ENCODE data around the gene ANTKMT. TPM values are rescaled to one million over a fixed set of nuclear protein-coding genes. Genes with fewer than 3 reads are reported as not detected.
"Not testable (repeated sequence)": the region's sequence is repeated elsewhere in the genome, so short reads cannot be mapped to it uniquely, and the experiment has no call there.

Gene ANTKMT
- polyA plus RNA-seq, 4 donors: 23.0 to 55.5 (median 38.1) TPM

DNA sequence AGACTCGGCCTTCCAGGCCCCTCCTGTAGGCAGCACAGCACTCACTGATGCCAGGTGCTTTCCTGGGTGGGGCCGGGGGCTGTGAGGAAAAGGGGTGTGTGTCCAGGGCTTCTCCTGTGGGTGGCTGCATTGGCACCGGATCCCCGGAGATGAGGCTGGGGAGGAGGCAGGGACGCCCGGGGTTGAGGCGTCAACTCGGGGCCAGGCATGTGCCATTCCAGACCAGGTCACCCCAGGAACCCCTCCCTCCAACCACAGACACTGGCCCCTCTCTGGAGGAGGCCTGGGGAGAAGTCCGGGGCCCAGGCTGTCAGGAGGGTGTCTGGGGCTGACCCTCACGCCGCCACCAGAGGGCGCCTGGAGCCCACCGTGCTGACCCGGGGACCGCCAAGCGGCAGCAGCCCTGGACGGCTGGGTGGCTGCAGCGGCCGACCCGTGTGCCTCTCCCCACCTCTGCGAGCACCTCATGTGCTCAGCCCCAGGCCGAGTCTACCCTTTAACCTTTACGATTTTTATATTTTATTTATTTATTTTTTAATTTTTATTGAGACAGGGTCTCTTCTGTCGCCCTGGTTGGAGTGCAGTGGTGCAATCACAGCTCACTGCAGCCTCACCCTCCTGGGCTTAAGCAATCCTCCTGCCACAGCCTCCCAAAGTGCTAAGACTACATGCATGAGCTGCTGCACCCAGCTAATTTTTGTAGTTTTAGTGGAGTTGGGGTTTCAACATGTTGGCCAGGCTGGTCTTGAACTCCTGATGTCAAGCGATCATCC, 9.2 kb upstream of the ANTKMT start:
- FAIRE-seq (no peak), DNase-seq (peak; percentile 61 to 78)
- H3K36me3 ChIP-seq (ENCODE audit: control insufficient read depth in 3 of 3, insufficient read depth in 2 of 3, low read depth in 1 of 3, low read length in 3 of 3): no peaks in the 10 kb centered on the region
- peaks cover 0 to 21% (median 3%) of the 10 kb centered on the region in 3 donors for H3K4me1 ChIP-seq (ENCODE audit: control insufficient read depth in 3 of 3, insufficient read depth in 2 of 3, low read depth in 1 of 3, low read length in 2 of 3)
- no peak overlapping the region for H3K4me3 ChIP-seq (ENCODE audit: low read depth in 1 of 3, low read length in 3 of 3)
- 6 to 12% (median 11%) methylated on average over 24 to 25 of the region's 25 CpGs for WGBS, 3 donors
- H3K9me3 ChIP-seq (ENCODE audit: control insufficient read depth in 2 of 2, insufficient read depth in 1 of 2, low read depth in 1 of 2, low read length in 1 of 2): no peaks in the 10 kb centered on the region
- peaks cover 11 to 69% (median 32%) of the 10 kb centered on the region in 3 donors for H3K27me3 ChIP-seq (ENCODE audit: control insufficient read depth in 3 of 3, insufficient read depth in 3 of 3, low read length in 3 of 3)
- H3K27ac ChIP-seq (ENCODE audit: low read depth in 1 of 3, low read length in 2 of 3): no peak overlapping the region

DNA sequence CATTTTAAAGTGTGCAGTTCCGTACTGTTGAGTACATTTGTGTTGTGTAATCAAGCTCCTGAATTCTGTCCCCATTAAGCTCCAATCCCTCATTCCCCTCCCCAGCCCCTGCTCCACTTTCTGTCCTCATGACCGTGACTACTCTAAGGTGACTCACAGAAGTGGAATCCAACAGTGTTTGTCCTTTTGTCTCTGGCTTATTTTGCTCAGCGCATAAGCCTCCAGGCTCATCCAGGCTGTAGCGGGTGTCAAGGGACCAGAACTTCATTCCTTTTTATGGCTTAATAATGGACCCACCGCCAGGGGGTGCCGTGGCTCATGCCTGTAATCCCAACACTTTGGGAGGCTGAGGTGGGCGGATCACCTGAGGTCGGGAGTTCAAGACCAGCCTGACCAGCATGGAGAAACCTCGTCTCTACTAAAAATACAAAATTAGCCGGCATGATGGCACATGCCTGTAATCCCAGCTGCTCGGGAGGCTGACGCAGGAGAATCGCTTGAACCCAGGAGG, 8.2 kb upstream of the ANTKMT start:
- not testable (repeated sequence) for H3K36me3 ChIP-seq (ENCODE audit: control insufficient read depth in 3 of 3, insufficient read depth in 2 of 3, low read depth in 1 of 3, low read length in 3 of 3); H3K9me3 ChIP-seq (ENCODE audit: control insufficient read depth in 2 of 2, insufficient read depth in 1 of 2, low read depth in 1 of 2, low read length in 1 of 2); H3K27ac ChIP-seq (ENCODE audit: low read depth in 1 of 3, low read length in 2 of 3); DNase-seq; H3K4me3 ChIP-seq (ENCODE audit: low read depth in 1 of 3, low read length in 3 of 3); FAIRE-seq
- Histone ChIP-seq H3K27me3 (ENCODE audit: control insufficient read depth in 3 of 3, insufficient read depth in 3 of 3, low read length in 3 of 3) (peaks cover 5 to 66% (median 24%) of the 10 kb centered on the region in 3 donors), H3K4me1 (ENCODE audit: control insufficient read depth in 3 of 3, insufficient read depth in 2 of 3, low read depth in 1 of 3, low read length in 2 of 3) (peaks cover 0 to 21% (median 3%) of the 10 kb centered on the region in 3 donors)
- 28 to 53% (median 35%) methylated on average over 12 to 13 of the region's 13 CpGs for WGBS, 3 donors

DNA sequence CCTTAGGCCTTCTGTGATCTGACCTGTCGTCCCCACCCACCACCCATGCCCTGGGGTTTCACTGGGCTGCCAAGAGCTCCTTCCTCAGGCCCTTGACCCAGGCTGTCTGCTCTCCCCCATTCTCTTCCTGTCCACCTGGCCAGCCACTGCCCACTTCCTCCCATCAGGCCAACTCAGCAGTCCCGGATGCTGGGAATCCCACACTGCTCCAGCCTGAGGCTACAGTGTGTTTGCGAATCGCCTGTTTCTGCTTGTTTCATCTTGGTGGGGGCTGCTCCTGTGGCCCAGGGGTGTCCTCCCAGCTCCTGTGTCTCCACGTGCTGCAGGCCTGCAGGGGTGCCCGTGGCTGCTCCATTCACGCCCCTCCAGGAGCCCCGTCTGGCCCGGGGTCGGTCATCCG, 6.9 kb upstream of the ANTKMT start:
- Histone ChIP-seq H3K27me3 (ENCODE audit: control insufficient read depth in 3 of 3, insufficient read depth in 3 of 3, low read length in 3 of 3) (peaks cover 5 to 53% (median 15%) of the 10 kb centered on the region in 3 donors), H3K9me3 (ENCODE audit: control insufficient read depth in 2 of 2, insufficient read depth in 1 of 2, low read depth in 1 of 2, low read length in 1 of 2) (no peaks in the 10 kb centered on the region), H3K4me3 (ENCODE audit: low read depth in 1 of 3, low read length in 3 of 3) (no peak overlapping the region), H3K36me3 (ENCODE audit: control insufficient read depth in 3 of 3, insufficient read depth in 2 of 3, low read depth in 1 of 3, low read length in 3 of 3) (no peaks in the 10 kb centered on the region), H3K27ac (ENCODE audit: low read depth in 1 of 3, low read length in 2 of 3) (no peak overlapping the region), H3K4me1 (ENCODE audit: control insufficient read depth in 3 of 3, insufficient read depth in 2 of 3, low read depth in 1 of 3, low read length in 2 of 3) (peaks cover 3 to 30% (median 3%) of the 10 kb centered on the region in 3 donors)
- DNase-seq: no peak
- FAIRE-seq: no peak
- 61 to 69% (median 63%) methylated on average over 10 to 11 of the region's 11 CpGs for WGBS, 3 donors

DNA sequence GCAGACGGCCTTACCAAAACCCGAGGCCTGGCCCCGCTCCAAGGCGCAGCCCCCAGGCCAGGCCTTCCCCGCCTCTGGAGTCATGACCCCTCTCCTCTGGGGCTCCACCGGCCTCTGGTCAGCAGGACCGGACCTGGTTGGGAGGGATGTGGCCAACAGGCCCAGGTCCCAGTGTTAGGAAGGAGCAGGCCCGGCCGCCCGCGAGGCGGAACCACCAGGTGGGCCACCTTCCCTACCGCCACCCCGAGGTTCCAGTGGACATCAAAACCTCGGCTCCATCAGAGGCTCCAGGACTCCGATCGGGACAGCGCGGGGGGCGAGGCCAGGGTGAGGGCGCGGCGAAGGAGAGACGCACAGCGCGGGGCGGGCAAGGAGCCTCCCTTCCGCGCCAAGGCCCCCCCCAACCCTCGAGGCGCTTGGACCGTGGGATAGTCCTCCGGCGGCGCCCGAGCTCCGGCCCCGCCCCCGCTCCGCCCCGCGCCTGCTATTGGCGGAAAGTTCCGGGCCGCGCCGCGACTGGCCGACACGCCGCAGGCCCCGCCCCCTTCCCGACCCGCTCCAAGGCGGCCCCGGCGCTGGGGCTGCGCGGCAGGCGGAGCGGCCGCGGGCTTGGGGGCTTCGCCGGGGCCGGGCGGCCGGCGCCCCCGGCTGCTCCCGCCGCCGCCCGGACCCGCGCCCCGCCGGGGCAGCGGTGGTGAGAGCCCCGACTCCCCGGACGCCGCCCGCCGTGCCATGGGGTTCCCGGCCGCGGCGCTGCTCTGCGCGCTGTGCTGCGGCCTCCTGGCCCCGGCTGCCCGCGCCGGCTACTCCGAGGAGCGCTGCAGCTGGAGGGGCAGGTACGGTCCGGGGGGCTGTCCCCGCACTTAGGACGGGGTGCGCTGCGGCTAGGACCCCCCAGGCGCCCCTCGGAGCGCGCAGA, 6.1 kb upstream of the ANTKMT start, which contains the start of gene METRN:
Gene METRN (plus strand): TSS at position 561 of the 919 bp plus-strand sequence. CDS start 172 bp downstream, at position 733.
- WGBS, 3 donors: 5 to 9% (median 7%) methylated on average over 53 to 108 of the region's 108 CpGs
- FAIRE-seq: no peak
- Histone ChIP-seq H3K4me3 (ENCODE audit: low read depth in 1 of 3, low read length in 3 of 3) (peak within 1 kb of the TSS; percentile 13 to 61 (median 51)), H3K4me1 (ENCODE audit: control insufficient read depth in 3 of 3, insufficient read depth in 2 of 3, low read depth in 1 of 3, low read length in 2 of 3) (peaks cover 4 to 36% (median 6%) of the 10 kb centered on the region in 3 donors), H3K27me3 (ENCODE audit: control insufficient read depth in 3 of 3, insufficient read depth in 3 of 3, low read length in 3 of 3) (peaks cover 4 to 45% (median 10%) of the 10 kb centered on the region in 3 donors), H3K27ac (ENCODE audit: low read depth in 1 of 3, low read length in 2 of 3) (no peak within 1 kb of the TSS), H3K9me3 (ENCODE audit: control insufficient read depth in 2 of 2, insufficient read depth in 1 of 2, low read depth in 1 of 2, low read length in 1 of 2) (no peaks in the 10 kb centered on the region), H3K36me3 (ENCODE audit: control insufficient read depth in 3 of 3, insufficient read depth in 2 of 3, low read depth in 1 of 3, low read length in 3 of 3) (no peaks in the 10 kb centered on the region)
- DNase-seq: peak; percentile 81 to 93

DNA sequence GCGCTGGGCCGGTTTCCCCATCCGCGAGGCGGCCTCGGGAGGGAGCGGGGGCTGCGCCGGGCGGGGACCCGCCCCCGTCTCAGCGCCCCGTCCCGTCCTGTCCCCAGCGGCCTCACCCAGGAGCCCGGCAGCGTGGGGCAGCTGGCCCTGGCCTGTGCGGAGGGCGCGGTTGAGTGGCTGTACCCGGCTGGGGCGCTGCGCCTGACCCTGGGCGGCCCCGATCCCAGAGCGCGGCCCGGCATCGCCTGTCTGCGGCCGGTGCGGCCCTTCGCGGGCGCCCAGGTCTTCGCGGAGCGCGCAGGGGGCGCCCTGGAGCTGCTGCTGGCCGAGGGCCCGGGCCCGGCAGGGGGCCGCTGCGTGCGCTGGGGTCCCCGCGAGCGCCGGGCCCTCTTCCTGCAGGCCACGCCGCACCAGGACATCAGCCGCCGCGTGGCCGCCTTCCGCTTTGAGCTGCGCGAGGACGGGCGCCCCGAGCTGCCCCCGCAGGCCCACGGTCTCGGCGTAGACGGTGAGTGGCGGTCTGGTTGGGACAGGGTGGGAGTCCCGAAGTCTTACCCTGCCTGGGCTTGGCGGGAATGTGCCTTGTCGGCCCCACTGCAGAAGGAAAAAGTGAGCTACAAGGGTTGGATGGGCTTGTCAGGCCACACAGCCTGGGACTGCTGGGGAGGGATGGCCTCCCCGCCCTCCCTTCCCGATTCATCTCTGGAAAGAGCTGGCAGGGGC, 5.3 kb upstream of the ANTKMT start:
- Histone ChIP-seq H3K4me1 (ENCODE audit: control insufficient read depth in 3 of 3, insufficient read depth in 2 of 3, low read depth in 1 of 3, low read length in 2 of 3) (peaks cover 9 to 43% (median 12%) of the 10 kb centered on the region in 3 donors), H3K9me3 (ENCODE audit: control insufficient read depth in 2 of 2, insufficient read depth in 1 of 2, low read depth in 1 of 2, low read length in 1 of 2) (no peaks in the 10 kb centered on the region), H3K4me3 (ENCODE audit: low read depth in 1 of 3, low read length in 3 of 3) (peak overlapping the region; percentile 13 to 61 (median 51)), H3K27ac (ENCODE audit: low read depth in 1 of 3, low read length in 2 of 3) (no peak overlapping the region), H3K36me3 (ENCODE audit: control insufficient read depth in 3 of 3, insufficient read depth in 2 of 3, low read depth in 1 of 3, low read length in 3 of 3) (no peaks in the 10 kb centered on the region), H3K27me3 (ENCODE audit: control insufficient read depth in 3 of 3, insufficient read depth in 3 of 3, low read length in 3 of 3) (peaks cover 2 to 37% (median 3%) of the 10 kb centered on the region in 3 donors)
- DNase-seq: no peak
- 1 to 3% (median 2%) methylated on average over 31 to 74 of the region's 74 CpGs for WGBS, 3 donors
- no peak for FAIRE-seq

DNA sequence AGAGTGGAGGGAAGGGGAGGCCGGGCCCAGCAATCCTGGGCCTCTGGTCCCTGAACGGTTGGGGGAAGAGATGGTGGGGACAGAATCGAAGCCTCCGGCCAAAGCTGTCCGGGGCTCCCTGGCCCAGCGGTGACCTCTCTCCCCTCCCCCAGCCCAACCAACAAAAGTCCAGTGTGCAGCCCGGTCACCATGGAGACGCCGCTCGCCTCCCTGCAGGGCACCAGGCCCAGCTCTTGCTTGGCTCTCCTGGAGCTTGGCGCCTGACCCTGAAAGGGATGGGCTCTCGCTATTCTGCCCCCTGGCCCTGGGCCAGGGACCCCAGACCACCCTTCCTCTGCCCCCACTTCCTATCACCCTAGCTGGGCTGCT, 4.8 kb upstream of the ANTKMT start:
- DNase-seq (no peak), FAIRE-seq (no peak)
- peak overlapping the region in 1 of 3 donors; percentile 13 for H3K4me3 ChIP-seq (ENCODE audit: low read depth in 1 of 3, low read length in 3 of 3)
- H3K4me1 ChIP-seq (ENCODE audit: control insufficient read depth in 3 of 3, insufficient read depth in 2 of 3, low read depth in 1 of 3, low read length in 2 of 3): peaks cover 9 to 39% (median 12%) of the 10 kb centered on the region in 3 donors
- H3K27ac ChIP-seq (ENCODE audit: low read depth in 1 of 3, low read length in 2 of 3): no peak overlapping the region
- peaks cover 0 to 32% (median 3%) of the 10 kb centered on the region in 3 donors for H3K27me3 ChIP-seq (ENCODE audit: control insufficient read depth in 3 of 3, insufficient read depth in 3 of 3, low read length in 3 of 3)
- no peaks in the 10 kb centered on the region for H3K36me3 ChIP-seq (ENCODE audit: control insufficient read depth in 3 of 3, insufficient read depth in 2 of 3, low read depth in 1 of 3, low read length in 3 of 3)
- WGBS, 3 donors: 10 to 21% (median 19%) methylated on average over 8 to 12 of the region's 12 CpGs
- no peaks in the 10 kb centered on the region for H3K9me3 ChIP-seq (ENCODE audit: control insufficient read depth in 2 of 2, insufficient read depth in 1 of 2, low read depth in 1 of 2, low read length in 1 of 2)

DNA sequence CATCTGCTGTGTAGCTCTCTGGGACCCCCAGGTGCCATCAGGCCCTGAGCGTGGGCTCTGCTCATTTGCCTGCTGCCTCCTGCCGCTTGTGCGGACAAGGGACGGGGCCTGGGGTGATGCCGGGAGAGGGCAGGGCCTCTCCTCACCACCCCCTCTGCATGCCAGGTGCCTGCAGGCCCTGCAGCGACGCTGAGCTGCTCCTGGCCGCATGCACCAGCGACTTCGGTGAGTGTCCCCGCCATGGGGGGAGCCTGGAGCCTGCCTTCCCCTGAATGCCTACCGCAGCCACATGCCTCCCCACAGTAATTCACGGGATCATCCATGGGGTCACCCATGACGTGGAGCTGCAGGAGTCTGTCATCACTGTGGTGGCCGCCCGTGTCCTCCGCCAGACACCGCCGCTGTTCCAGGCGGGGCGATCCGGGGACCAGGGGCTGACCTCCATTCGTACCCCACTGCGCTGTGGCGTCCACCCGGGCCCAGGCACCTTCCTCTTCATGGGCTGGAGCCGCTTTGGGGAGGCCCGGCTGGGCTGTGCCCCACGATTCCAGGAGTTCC, 4.1 kb upstream of the ANTKMT start:
- Histone ChIP-seq H3K27ac (ENCODE audit: low read depth in 1 of 3, low read length in 2 of 3) (no peak overlapping the region), H3K9me3 (ENCODE audit: control insufficient read depth in 2 of 2, insufficient read depth in 1 of 2, low read depth in 1 of 2, low read length in 1 of 2) (peaks cover 3 to 4% of the 10 kb centered on the region in 2 donors), H3K36me3 (ENCODE audit: control insufficient read depth in 3 of 3, insufficient read depth in 2 of 3, low read depth in 1 of 3, low read length in 3 of 3) (peaks cover 0 to 2% (median 0%) of the 10 kb centered on the region in 3 donors), H3K4me1 (ENCODE audit: control insufficient read depth in 3 of 3, insufficient read depth in 2 of 3, low read depth in 1 of 3, low read length in 2 of 3) (peaks cover 9 to 36% (median 12%) of the 10 kb centered on the region in 3 donors), H3K27me3 (ENCODE audit: control insufficient read depth in 3 of 3, insufficient read depth in 3 of 3, low read length in 3 of 3) (peaks cover 0 to 27% (median 3%) of the 10 kb centered on the region in 3 donors), H3K4me3 (ENCODE audit: low read depth in 1 of 3, low read length in 3 of 3) (no peak overlapping the region)
- WGBS, 3 donors: 82 to 88% (median 84%) methylated on average over 26 to 29 of the region's 29 CpGs
- FAIRE-seq (no peak), DNase-seq (no peak)
